GM20431 (cell line): ENCODE data around the gene ZFP36L2.

ENCODE experiments used
- in situ Hi-C: fragments of 300-500 bp; cut with MseI, MboI; formaldehyde crosslinking; loops from one replicate; pipeline ENCODE4 v1.15.0; 2020; ENCODE audit warnings: low sequenced_read_pairs; ENCODE audit not compliant: unreplicated experiment

Gene ZFP36L2

GRCh38 chr2:43215673-43216255, 10.6 kb downstream of the ZFP36L2 start:
- in situ Hi-C loops: no loop called here

- in situ Hi-C loops: no loop called here
These were observed 12.2 kb downstream of the ZFP36L2 start for GRCh38 chr2:43214253-43214652.

GRCh38 chr2:43212931-43213330, 13.5 kb downstream of the ZFP36L2 start:
- in situ Hi-C loops: no loop called here

GRCh38 chr2:43212216-43212835, 14.1 kb downstream of the ZFP36L2 start:
- in situ Hi-C loops: no loop called here

- in situ Hi-C loops: no loop called here
These were observed 15.7 kb downstream of the ZFP36L2 start for GRCh38 chr2:43210467-43211303.

GRCh38 chr2:43210125-43210466, 16.3 kb downstream of the ZFP36L2 start:
- in situ Hi-C loops: no loop called here

- in situ Hi-C loops: no loop called here
These were observed 17.1 kb downstream of the ZFP36L2 start for GRCh38 chr2:43209204-43209717.

GRCh38 chr2:43207553-43208300, 18.7 kb downstream of the ZFP36L2 start:
- in situ Hi-C loops: no loop called here

GRCh38 chr2:43206602-43207001, 19.8 kb downstream of the ZFP36L2 start:
- in situ Hi-C loops: no loop called here

GRCh38 chr2:43203373-43203772, 23.0 kb downstream of the ZFP36L2 start:
- in situ Hi-C loops: no loop called here

- in situ Hi-C loops: no loop called here
These were observed 24.1 kb downstream of the ZFP36L2 start for GRCh38 chr2:43202289-43202688.

GRCh38 chr2:43201497-43201896, 24.9 kb downstream of the ZFP36L2 start:
- in situ Hi-C loops: no loop called here

GRCh38 chr2:43201016-43201415, 25.4 kb downstream of the ZFP36L2 start:
- in situ Hi-C loops: no loop called here

GRCh38 chr2:43199492-43200488, 26.6 kb downstream of the ZFP36L2 start:
- in situ Hi-C loops: no loop called here

- in situ Hi-C loops: no loop called here
These were observed 28.1 kb downstream of the ZFP36L2 start for GRCh38 chr2:43198263-43198662.

- in situ Hi-C loops: no loop called here
These were observed 28.9 kb downstream of the ZFP36L2 start for GRCh38 chr2:43197588-43197896.

- in situ Hi-C loops: no loop called here
These were observed 29.4 kb downstream of the ZFP36L2 start for GRCh38 chr2:43196768-43197587.

GRCh38 chr2:43194121-43194869, 32.1 kb downstream of the ZFP36L2 start:
- in situ Hi-C loops: no loop called here
